ENCODE measurements around the gene SYNE2.
"Not testable (repeated sequence)": the region's sequence is repeated elsewhere in the genome, so short reads cannot be mapped to it uniquely, and the experiment has no call there.

The SYNE2 gene

DNA sequence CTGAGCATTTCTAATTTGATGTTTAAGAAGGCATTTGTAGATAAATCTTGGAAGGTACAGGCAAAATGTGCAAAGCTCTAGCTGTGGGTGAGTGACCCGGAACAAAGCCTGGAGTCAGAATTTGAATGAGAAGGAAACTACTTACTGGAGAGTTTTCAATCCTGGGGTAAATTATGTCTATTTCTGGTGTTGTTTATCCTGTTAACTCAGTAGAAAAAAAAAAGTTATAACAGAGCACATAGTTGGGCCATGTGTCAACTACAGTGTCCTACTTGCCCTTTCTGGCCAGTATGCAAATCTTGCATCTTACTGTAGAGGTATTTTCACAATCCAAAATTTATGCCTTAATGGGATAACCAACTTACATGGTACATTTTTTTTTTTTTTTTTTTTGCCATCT, 182.3 kb downstream of the SYNE2 start:
- no peak for DNase-seq (ENCODE audit: low spot score)

DNA sequence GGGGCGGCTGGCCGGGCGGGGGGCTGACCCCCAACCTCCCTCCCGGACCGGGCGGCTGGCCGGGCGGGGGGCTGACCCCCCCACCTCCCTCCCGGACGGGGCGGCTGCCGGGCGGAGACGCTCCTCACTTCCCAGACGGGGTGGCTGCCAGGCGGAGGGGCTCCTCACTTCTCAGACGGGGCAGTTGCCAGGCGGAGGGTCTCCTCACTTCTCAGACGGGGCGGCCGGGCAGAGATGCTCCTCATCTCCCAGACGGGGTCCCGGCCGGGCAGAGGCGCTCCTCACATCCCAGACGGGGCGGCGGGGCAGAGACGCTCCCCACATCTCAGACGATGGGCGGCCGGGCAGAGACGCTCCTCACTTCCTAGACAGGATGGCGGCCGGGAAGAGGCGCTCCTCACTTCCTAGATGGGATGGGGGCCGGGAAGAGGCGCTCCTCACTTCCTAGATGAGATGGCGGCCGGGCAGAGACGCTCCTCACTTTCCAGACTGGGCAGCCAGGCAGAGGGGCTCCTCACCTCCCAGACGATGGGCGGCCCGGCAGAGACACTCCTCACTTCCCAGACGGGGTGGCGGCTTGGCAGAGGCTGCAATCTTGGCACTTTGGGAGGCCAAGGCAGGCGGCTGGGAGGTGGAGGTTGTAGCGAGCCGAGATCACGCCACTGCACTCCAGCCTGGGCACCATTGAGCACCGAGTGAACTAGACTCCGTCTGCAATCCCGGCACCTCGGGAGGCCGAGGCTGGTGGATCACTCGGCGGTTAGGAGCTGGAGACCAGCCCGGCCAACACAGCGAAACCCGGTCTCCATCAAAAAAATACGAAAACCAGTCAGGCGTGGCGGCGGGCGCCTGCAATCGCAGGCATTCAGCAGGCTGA, 185.3 kb downstream of the SYNE2 start:
- DNase-seq (ENCODE audit: low spot score): not testable (repeated sequence)

DNA sequence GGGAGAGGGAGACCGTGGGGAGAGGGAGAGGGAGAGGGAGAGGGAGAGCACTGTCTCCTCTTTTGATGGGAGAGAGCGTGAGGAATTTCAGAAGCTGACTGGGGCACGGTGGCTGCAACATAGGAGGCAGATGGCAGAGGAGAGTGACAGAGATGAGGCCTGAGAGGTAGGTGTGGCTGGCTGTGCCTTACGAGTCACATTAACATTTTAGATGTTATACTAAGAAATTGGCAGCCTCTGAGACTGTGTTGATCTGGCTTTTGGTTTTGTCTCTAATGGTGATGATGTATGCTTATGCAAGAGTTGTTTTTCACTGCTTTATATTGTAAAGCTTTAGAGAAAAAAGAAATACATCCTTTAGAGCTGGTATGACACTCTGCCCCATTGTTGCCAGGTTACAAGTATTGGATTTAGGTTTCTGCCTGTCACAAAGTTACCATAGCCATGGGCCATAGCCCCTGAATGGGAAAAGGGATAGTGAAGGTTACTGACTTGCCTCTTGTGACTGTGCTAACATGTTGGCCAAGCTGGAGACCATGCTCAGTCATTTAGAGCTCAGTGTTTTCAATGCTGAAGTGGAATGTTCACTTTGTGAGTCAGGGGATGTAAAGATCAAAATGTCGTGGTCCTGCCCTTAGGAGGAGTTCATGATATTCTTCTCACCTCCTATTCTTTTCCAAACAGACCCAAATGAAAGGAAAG, 186.2 kb downstream of the SYNE2 start:
- no peak for DNase-seq (ENCODE audit: low spot score)

- no peak for DNase-seq (ENCODE audit: low spot score)
Measured at GRCh38 chr14:64040044-64040443, 187.2 kb downstream of the SYNE2 start.

- not testable (repeated sequence) for DNase-seq (ENCODE audit: low spot score)
Measured at GRCh38 chr14:64043296-64043695, 190.5 kb downstream of the SYNE2 start.

GRCh38 chr14:64045091-64045490, 192.3 kb downstream of the SYNE2 start:
- DNase-seq (ENCODE audit: low spot score): no peak

- no peak for DNase-seq (ENCODE audit: low spot score)
Measured at GRCh38 chr14:64049616-64050381, 197.0 kb downstream of the SYNE2 start.

DNA sequence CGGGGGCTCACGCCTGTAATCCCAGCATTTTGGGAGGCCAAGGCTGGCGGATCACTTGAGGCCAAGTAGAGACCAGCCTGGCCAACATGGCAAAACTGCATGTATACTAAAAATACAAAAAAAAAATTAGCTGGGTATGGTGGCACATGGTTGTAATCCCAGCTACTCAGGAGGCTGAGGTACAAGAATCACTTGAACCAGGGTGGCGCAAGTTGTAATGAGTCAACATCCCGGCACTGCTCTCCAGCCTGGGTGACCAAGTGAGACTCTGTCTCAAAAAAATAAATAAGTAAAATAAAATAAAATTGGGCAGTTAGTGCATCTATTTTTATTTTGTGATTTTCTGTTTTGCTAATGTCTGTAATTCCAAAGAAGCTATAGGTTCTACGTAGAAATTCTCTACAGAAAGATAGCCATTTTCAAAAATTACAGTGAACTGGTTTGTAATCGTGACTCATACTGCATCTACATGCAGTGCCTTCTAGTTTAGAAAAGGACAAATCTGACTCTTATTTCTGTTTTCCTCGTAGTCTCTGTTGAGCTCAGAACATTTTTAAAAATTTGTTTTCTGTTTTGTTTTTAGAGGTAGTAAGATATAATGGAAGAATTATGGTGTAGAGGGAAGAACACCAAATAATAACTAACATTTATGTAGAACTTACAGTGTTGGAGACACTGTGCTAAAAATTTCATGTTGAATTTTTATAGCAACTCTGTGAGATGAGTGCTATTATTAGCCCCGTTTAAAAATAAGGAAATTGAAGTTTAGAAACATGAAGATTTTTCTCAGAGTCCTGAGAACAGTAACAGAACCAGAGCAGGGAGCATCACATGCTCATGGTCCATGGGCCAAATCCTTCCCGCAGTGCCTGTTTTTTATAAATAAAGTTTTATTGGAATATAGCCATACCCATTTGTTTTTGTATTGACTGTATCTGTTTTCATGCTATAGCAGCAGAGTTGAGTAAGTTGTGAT, 201.2 kb downstream of the SYNE2 start:
- DNase-seq (ENCODE audit: low spot score): no peak

GRCh38 chr14:64059454-64060198, 206.8 kb downstream of the SYNE2 start:
- no peak for DNase-seq (ENCODE audit: low spot score)

DNA sequence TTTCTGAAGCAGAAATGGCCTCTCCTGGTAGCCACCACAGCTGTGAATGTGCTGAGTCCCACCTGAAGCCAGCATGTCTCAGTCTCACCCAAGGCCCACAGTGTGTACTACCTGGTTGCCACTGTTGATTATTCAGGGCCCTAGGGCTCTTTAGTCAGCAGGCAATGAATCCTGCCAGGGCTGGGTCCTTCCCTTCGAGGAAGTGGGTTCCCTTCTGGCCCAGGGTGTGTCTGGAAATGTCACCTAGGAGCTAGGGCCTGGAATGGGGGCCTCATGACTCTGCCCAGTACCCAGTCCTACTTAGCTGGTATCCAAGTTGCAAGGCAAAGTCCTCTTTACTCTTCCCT, 207.4 kb downstream of the SYNE2 start:
- DNase-seq (ENCODE audit: low spot score): no peak

GRCh38 chr14:64060648-64061096, 207.9 kb downstream of the SYNE2 start:
- DNase-seq (ENCODE audit: low spot score): peak; percentile 18

DNA sequence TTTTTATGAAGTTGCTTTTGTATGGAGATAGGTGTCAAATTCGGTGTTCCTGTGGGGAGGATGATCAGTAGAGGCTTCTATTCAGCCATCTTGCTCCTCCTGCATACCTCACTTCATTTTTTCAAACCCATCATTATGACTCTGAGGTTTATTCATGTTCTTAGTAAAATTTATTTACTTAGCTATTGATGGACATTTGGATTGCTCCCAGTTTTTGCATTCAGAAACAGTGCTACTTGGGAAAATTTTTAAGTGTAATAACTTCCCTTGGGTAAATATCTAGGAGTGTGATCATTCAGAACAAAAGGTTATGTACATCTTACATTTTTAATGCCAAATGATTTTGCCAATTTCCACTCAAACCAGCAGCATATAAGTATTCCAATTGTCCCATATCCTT, 208.3 kb downstream of the SYNE2 start:
- no peak for DNase-seq (ENCODE audit: low spot score)

GRCh38 chr14:64061706-64062105, 208.9 kb downstream of the SYNE2 start:
- DNase-seq (ENCODE audit: low spot score): no peak

DNA sequence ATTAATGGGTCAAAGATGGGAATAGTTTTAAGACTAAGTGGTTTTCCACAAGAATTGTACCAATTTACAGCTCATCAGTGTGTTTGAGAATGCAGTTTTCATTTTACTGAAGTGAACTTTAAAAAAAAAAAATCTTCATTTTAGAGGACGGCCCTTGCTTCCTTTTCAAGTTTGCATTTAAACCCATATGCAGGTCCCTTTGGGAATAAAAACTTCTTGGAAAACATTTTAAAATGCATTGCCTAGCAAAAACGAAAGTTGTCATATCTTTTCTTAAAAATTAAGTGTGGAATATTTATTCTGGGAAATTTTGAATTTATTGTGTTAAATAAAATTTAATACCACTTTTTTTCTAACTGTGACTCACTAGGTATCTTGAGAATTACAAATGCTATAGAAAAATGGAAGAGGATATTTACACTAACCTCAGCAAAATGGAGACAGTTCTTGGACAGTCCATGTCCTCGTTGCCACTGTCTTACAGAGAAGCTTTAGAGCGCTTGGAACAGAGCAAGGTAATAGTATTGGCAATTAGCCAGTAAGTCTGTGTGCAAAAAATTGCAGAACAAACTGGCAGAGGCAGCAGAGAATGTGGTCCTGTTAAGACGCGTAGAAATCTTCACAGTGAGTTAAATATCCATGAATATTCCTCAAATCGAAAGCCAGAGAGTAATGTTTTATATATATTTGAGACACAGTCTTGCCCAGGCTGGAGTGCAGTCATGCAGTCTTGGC, 209.7 kb downstream of the SYNE2 start:
- DNase-seq (ENCODE audit: low spot score): no peak

GRCh38 chr14:64064447-64064846, 211.6 kb downstream of the SYNE2 start:
- DNase-seq (ENCODE audit: low spot score): no peak

DNA sequence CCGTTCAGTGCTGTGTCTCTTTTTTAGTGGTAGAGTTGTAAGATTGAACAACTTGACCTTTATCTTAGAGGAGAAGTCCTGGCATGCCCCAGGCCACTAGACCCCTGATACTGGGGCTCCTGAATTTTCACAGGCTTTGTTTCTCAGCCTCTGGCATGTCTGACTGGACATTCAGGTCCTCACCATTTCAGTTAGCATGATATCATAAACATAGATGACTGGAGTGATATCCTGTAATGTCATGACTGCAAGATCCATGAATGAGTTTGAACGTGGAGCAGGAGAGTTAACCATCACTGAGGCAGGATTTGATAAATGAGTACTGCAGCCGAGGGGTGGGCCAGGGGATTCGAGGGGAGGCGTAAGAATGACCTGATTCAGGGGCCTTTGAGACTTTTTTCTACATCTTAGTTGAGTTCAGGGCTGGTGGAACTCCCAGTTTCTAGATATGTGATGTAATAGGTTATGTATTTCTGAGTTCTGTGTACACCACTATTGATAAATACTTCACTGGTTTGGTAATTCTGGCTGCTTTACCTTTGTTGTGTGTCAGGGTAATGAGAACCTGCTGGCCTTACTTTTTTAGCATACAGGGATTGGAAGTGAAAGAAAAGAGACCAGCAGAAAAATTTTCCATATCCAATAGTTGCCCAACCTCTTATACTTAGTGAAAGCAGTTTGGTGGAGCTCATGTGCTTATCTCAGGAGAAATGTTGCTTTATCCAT, 217.0 kb downstream of the SYNE2 start:
- no peak for DNase-seq (ENCODE audit: low spot score)

- peak; percentile 30 for DNase-seq (ENCODE audit: low spot score)
Measured at GRCh38 chr14:64074961-64075612, 222.3 kb downstream of the SYNE2 start.

GRCh38 chr14:64075613-64076005, 222.8 kb downstream of the SYNE2 start:
- DNase-seq (ENCODE audit: low spot score): no peak

GRCh38 chr14:64080452-64080851, 227.6 kb downstream of the SYNE2 start:
- DNase-seq (ENCODE audit: low spot score): no peak
